ENCODE data around the gene SEMA4G.

DNA sequence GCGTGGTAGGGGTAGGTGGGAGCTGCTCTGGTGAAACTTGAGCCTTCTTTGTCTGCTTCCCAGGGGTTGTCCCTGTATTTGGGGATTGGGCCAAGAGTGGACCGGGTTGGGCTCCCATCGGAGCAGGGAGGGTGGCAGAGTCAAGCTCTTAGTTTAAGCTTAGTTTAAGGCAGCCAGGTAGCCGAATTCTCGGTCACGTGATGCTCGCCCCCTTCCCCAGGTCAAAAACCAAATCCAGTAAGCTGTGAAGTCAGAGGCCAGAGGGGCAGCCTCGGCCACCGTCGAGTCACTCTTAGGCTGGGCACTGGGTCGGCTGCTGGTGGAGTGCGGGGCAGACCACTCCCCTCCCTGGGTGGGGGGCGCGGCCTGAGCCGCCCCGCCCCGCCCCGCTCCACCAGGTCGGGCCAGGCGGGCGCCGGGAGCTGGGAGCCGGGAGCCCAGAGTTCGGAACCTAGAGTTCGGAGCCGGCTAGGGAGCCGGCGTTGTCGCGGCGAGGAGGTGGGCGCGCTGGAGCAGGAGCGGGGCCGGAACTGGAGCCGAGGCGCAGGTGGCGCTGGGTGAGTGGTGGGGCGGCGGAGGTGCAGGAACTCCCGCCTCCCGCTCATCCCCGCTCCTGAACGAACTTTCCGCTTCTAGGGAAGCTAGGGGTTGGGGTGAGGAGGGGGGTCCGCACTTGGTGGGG, 27.5 kb downstream of the SEMA4G start:
- TF ChIP-seq, protein P1, sequence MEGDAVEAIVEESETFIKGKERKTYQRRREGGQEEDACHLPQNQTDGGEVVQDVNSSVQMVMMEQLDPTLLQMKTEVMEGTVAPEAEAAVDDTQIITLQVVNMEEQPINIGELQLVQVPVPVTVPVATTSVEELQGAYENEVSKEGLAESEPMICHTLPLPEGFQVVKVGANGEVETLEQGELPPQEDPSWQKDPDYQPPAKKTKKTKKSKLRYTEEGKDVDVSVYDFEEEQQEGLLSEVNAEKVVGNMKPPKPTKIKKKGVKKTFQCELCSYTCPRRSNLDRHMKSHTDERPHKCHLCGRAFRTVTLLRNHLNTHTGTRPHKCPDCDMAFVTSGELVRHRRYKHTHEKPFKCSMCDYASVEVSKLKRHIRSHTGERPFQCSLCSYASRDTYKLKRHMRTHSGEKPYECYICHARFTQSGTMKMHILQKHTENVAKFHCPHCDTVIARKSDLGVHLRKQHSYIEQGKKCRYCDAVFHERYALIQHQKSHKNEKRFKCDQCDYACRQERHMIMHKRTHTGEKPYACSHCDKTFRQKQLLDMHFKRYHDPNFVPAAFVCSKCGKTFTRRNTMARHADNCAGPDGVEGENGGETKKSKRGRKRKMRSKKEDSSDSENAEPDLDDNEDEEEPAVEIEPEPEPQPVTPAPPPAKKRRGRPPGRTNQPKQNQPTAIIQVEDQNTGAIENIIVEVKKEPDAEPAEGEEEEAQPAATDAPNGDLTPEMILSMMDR (IDR thresholded peaks at IDR 0.05; ENCODE audit: insufficient read depth, low read length, poor library complexity, severe bottlenecking) = no peak
- no peak for TF ChIP-seq EZH2phosphoT487 (conservative IDR thresholded peaks at IDR 0.05; ENCODE audit: low read length)
